ENCODE results near the gene POU6F2. TPM values are rescaled to one million over a fixed set of nuclear protein-coding genes. Genes with fewer than 3 reads are reported as not detected.
"Not testable (repeated sequence)": the region's sequence is repeated elsewhere in the genome, so short reads cannot be mapped to it uniquely, and the experiment has no call there.

The POU6F2 gene
- polyA plus RNA-seq, 1 donor from 2014 or later = not detected

GRCh38 chr7:39375047-39375873 lies 397.6 kb downstream of the POU6F2 start:
- Mint-ChIP-seq H3K27ac (no peak overlapping the region), H3K36me3 (peaks cover 2% of the 10 kb centered on the region), H3K9me3 (peaks cover 0 to 3% (median 0%) of the 10 kb centered on the region in 3 donors), H3K27me3 (peaks cover 2% of the 10 kb centered on the region), H3K4me1 (no peaks in the 10 kb centered on the region), H3K4me3 (no peak overlapping the region)

GRCh38 chr7:39375874-39376190 lies 398.1 kb downstream of the POU6F2 start:
- Mint-ChIP-seq H3K9me3 (peaks cover 0 to 3% (median 0%) of the 10 kb centered on the region in 3 donors), H3K27me3 (peaks cover 2% of the 10 kb centered on the region), H3K36me3 (peaks cover 2% of the 10 kb centered on the region), H3K4me3 (no peak overlapping the region), H3K4me1 (no peaks in the 10 kb centered on the region), H3K27ac (no peak overlapping the region)

- H3K27me3 Mint-ChIP-seq, H3K4me1 Mint-ChIP-seq, H3K4me3 Mint-ChIP-seq, H3K36me3 Mint-ChIP-seq, H3K9me3 Mint-ChIP-seq, H3K27ac Mint-ChIP-seq: not testable (repeated sequence)
Measured at GRCh38 chr7:39376881-39377280, 399.2 kb downstream of the POU6F2 start.

- H3K27ac Mint-ChIP-seq = no peak overlapping the region
- peaks cover 4% of the 10 kb centered on the region for H3K27me3 Mint-ChIP-seq
- H3K9me3 Mint-ChIP-seq = peaks cover 0 to 3% (median 0%) of the 10 kb centered on the region in 3 donors
- peaks cover 3% of the 10 kb centered on the region for H3K36me3 Mint-ChIP-seq
- no peaks in the 10 kb centered on the region for H3K4me1 Mint-ChIP-seq
- no peak overlapping the region for H3K4me3 Mint-ChIP-seq
Measured at GRCh38 chr7:39379416-39379815, 401.7 kb downstream of the POU6F2 start.

GRCh38 chr7:39383136-39383535 lies 405.4 kb downstream of the POU6F2 start:
- no peak overlapping the region for H3K4me3 Mint-ChIP-seq

GRCh38 chr7:39384386-39384785 lies 406.7 kb downstream of the POU6F2 start:
- Mint-ChIP-seq H3K4me1 (no peaks in the 10 kb centered on the region), H3K27me3 (peaks cover 7% of the 10 kb centered on the region), H3K9me3 (no peaks in the 10 kb centered on the region), H3K4me3 (no peak overlapping the region), H3K36me3 (peaks cover 3% of the 10 kb centered on the region), H3K27ac (no peak overlapping the region)

More at GRCh38 chr7:39383136-39383535, 405.4 kb downstream of the POU6F2 start:
- H3K27me3 Mint-ChIP-seq = peaks cover 8% of the 10 kb centered on the region
- H3K9me3 Mint-ChIP-seq = no peaks in the 10 kb centered on the region
- H3K27ac Mint-ChIP-seq = no peak overlapping the region
- peaks cover 5% of the 10 kb centered on the region for H3K36me3 Mint-ChIP-seq
- no peaks in the 10 kb centered on the region for H3K4me1 Mint-ChIP-seq

GRCh38 chr7:39386718-39387117 lies 409.0 kb downstream of the POU6F2 start:
- H3K27me3 Mint-ChIP-seq = peaks cover 7% of the 10 kb centered on the region
- no peaks in the 10 kb centered on the region for H3K9me3 Mint-ChIP-seq
- H3K4me1 Mint-ChIP-seq = no peaks in the 10 kb centered on the region
- H3K4me3 Mint-ChIP-seq = no peak overlapping the region
- peaks cover 1% of the 10 kb centered on the region for H3K36me3 Mint-ChIP-seq
- no peak overlapping the region for H3K27ac Mint-ChIP-seq

GRCh38 chr7:39392151-39392550 lies 414.4 kb downstream of the POU6F2 start:
- Mint-ChIP-seq H3K4me1 (no peaks in the 10 kb centered on the region), H3K4me3 (no peak overlapping the region), H3K27ac (no peak overlapping the region), H3K9me3 (no peaks in the 10 kb centered on the region), H3K27me3 (peaks cover 8% of the 10 kb centered on the region), H3K36me3 (no peaks in the 10 kb centered on the region)

GRCh38 chr7:39394105-39394680 lies 416.5 kb downstream of the POU6F2 start:
- H3K27ac Mint-ChIP-seq = no peak overlapping the region
- H3K27me3 Mint-ChIP-seq = peaks cover 8% of the 10 kb centered on the region
- H3K4me3 Mint-ChIP-seq = no peak overlapping the region
- H3K9me3 Mint-ChIP-seq = no peaks in the 10 kb centered on the region
- H3K36me3 Mint-ChIP-seq = no peaks in the 10 kb centered on the region
- no peaks in the 10 kb centered on the region for H3K4me1 Mint-ChIP-seq

GRCh38 chr7:39399458-39399857 lies 421.7 kb downstream of the POU6F2 start:
- Mint-ChIP-seq H3K4me1 (no peaks in the 10 kb centered on the region), H3K27me3 (peaks cover 7% of the 10 kb centered on the region), H3K36me3 (no peaks in the 10 kb centered on the region), H3K4me3 (no peak overlapping the region), H3K27ac (no peak overlapping the region), H3K9me3 (no peaks in the 10 kb centered on the region)

- H3K4me3 Mint-ChIP-seq = no peak overlapping the region
- no peaks in the 10 kb centered on the region for H3K9me3 Mint-ChIP-seq
- no peak overlapping the region for H3K27ac Mint-ChIP-seq
- peaks cover 2% of the 10 kb centered on the region for H3K27me3 Mint-ChIP-seq
- peaks cover 0 to 2% (median 0%) of the 10 kb centered on the region in 3 donors for H3K4me1 Mint-ChIP-seq
- no peaks in the 10 kb centered on the region for H3K36me3 Mint-ChIP-seq
Measured at GRCh38 chr7:39399986-39400385, 422.3 kb downstream of the POU6F2 start.

GRCh38 chr7:39400836-39401235 lies 423.1 kb downstream of the POU6F2 start:
- Mint-ChIP-seq H3K4me3 (no peak overlapping the region), H3K36me3 (no peaks in the 10 kb centered on the region), H3K27ac (no peak overlapping the region), H3K9me3 (no peaks in the 10 kb centered on the region), H3K4me1 (peaks cover 0 to 2% (median 0%) of the 10 kb centered on the region in 3 donors), H3K27me3 (peaks cover 5% of the 10 kb centered on the region)

- H3K9me3 Mint-ChIP-seq = peaks cover 0 to under 1% (median 0%) of the 10 kb centered on the region in 3 donors
- no peak overlapping the region for H3K27ac Mint-ChIP-seq
- peaks cover 1% of the 10 kb centered on the region for H3K36me3 Mint-ChIP-seq
- H3K27me3 Mint-ChIP-seq = peaks cover 13% of the 10 kb centered on the region
- peaks cover 0 to 2% (median 0%) of the 10 kb centered on the region in 3 donors for H3K4me1 Mint-ChIP-seq
- no peak overlapping the region for H3K4me3 Mint-ChIP-seq
Measured at GRCh38 chr7:39402034-39402433, 424.3 kb downstream of the POU6F2 start.

GRCh38 chr7:39404907-39405306 lies 427.2 kb downstream of the POU6F2 start:
- Mint-ChIP-seq H3K27ac (no peak overlapping the region), H3K36me3 (peaks cover 1% of the 10 kb centered on the region), H3K4me1 (peaks cover 0 to 2% (median 0%) of the 10 kb centered on the region in 3 donors), H3K4me3 (no peak overlapping the region), H3K9me3 (peaks cover 0 to 2% (median 0%) of the 10 kb centered on the region in 3 donors), H3K27me3 (peaks cover 17% of the 10 kb centered on the region)

- Mint-ChIP-seq H3K9me3 (peaks cover 0 to 2% (median 0%) of the 10 kb centered on the region in 3 donors), H3K27ac (no peak overlapping the region), H3K36me3 (peaks cover 1% of the 10 kb centered on the region)
Measured at GRCh38 chr7:39405581-39405980, 427.9 kb downstream of the POU6F2 start.

GRCh38 chr7:39406467-39406866 lies 428.8 kb downstream of the POU6F2 start:
- Mint-ChIP-seq H3K9me3 (peaks cover 0 to 2% (median 0%) of the 10 kb centered on the region in 3 donors), H3K4me1 (peaks cover 0 to 2% (median 0%) of the 10 kb centered on the region in 3 donors), H3K36me3 (peaks cover 1% of the 10 kb centered on the region), H3K4me3 (no peak overlapping the region), H3K27me3 (peaks cover 17% of the 10 kb centered on the region), H3K27ac (no peak overlapping the region)

More at GRCh38 chr7:39405581-39405980, 427.9 kb downstream of the POU6F2 start:
- Mint-ChIP-seq H3K4me3 (no peak overlapping the region), H3K4me1 (peaks cover 0 to 2% (median 0%) of the 10 kb centered on the region in 3 donors), H3K27me3 (peaks cover 17% of the 10 kb centered on the region)
